ENCODE results near the gene ATP8B4.
"Not testable (repeated sequence)": the region's sequence is repeated elsewhere in the genome, so short reads cannot be mapped to it uniquely, and the experiment has no call there.

ATP8B4 gene

GRCh38 chr15:49964061-49964460, 155.0 kb downstream of the ATP8B4 start:
- no peak for DNase-seq (ENCODE audit: low read depth in 2 of 3, low spot score in 2 of 3)

- DNase-seq (ENCODE audit: low read depth in 2 of 3, low spot score in 2 of 3), result not testable (repeated sequence)
Measured at GRCh38 chr15:49963033-49963772, 155.8 kb downstream of the ATP8B4 start.

- no peak for DNase-seq (ENCODE audit: low read depth in 2 of 3, low spot score in 2 of 3)
Measured at GRCh38 chr15:49962044-49962602, 156.9 kb downstream of the ATP8B4 start.

GRCh38 chr15:49953421-49953820, 165.6 kb downstream of the ATP8B4 start:
- DNase-seq (ENCODE audit: low read depth in 2 of 3, low spot score in 2 of 3), result no peak

GRCh38 chr15:49946681-49947080, 172.4 kb downstream of the ATP8B4 start:
- DNase-seq (ENCODE audit: low read depth in 2 of 3, low spot score in 2 of 3), result no peak

GRCh38 chr15:49934487-49934886, 184.5 kb downstream of the ATP8B4 start:
- no peak for DNase-seq (ENCODE audit: low read depth in 2 of 3, low spot score in 2 of 3)

- no peak for DNase-seq (ENCODE audit: low read depth in 2 of 3, low spot score in 2 of 3)
Measured at GRCh38 chr15:49927189-49927861, 191.7 kb downstream of the ATP8B4 start.

- DNase-seq (ENCODE audit: low read depth in 2 of 3, low spot score in 2 of 3), result no peak
Measured at GRCh38 chr15:49926740-49927139, 192.3 kb downstream of the ATP8B4 start.

GRCh38 chr15:49923671-49924070, 195.4 kb downstream of the ATP8B4 start:
- no peak for DNase-seq (ENCODE audit: low read depth in 2 of 3, low spot score in 2 of 3)

- no peak for DNase-seq (ENCODE audit: low read depth in 2 of 3, low spot score in 2 of 3)
Measured at GRCh38 chr15:49919034-49919433, 200.0 kb downstream of the ATP8B4 start.

- DNase-seq (ENCODE audit: low read depth in 2 of 3, low spot score in 2 of 3), result no peak
Measured at GRCh38 chr15:49918121-49918520, 200.9 kb downstream of the ATP8B4 start.

GRCh38 chr15:49916998-49917397, 202.0 kb downstream of the ATP8B4 start:
- DNase-seq (ENCODE audit: low read depth in 2 of 3, low spot score in 2 of 3), result no peak

- no peak for DNase-seq (ENCODE audit: low read depth in 2 of 3, low spot score in 2 of 3)
Measured at GRCh38 chr15:49915822-49916221, 203.2 kb downstream of the ATP8B4 start.

GRCh38 chr15:49908933-49909295, 210.1 kb downstream of the ATP8B4 start:
- DNase-seq (ENCODE audit: low read depth in 2 of 3, low spot score in 2 of 3), result no peak

GRCh38 chr15:49908236-49908932, 210.6 kb downstream of the ATP8B4 start:
- DNase-seq (ENCODE audit: low read depth in 2 of 3, low spot score in 2 of 3), result no peak

- DNase-seq (ENCODE audit: low read depth in 2 of 3, low spot score in 2 of 3), result no peak
Measured at GRCh38 chr15:49906966-49907365, 212.1 kb downstream of the ATP8B4 start.

GRCh38 chr15:49905221-49905620, 213.8 kb downstream of the ATP8B4 start:
- DNase-seq (ENCODE audit: low read depth in 2 of 3, low spot score in 2 of 3), result no peak

GRCh38 chr15:49904296-49904695, 214.7 kb downstream of the ATP8B4 start:
- DNase-seq (ENCODE audit: low read depth in 2 of 3, low spot score in 2 of 3), result no peak

- no peak for DNase-seq (ENCODE audit: low read depth in 2 of 3, low spot score in 2 of 3)
Measured at GRCh38 chr15:49902685-49903501, 216.1 kb downstream of the ATP8B4 start.

- DNase-seq (ENCODE audit: low read depth in 2 of 3, low spot score in 2 of 3), result no peak
Measured at GRCh38 chr15:49901996-49902684, 216.9 kb downstream of the ATP8B4 start.

Data from activated CD8-positive, alpha-beta memory T cell treated with anti-CD3 and anti-CD28 coated beads for 48 hours (primary cell).